Right ventricle myocardium inferior (tissue), 1 donor: ENCODE results near the gene NUDT13. TPM values are rescaled to one million over a fixed set of nuclear protein-coding genes. Genes with fewer than 3 reads are reported as not detected.
"Not testable (repeated sequence)": the region's sequence is repeated elsewhere in the genome, so short reads cannot be mapped to it uniquely, and the experiment has no call there.

ENCODE experiments used
- ATAC-seq: fragments of 200-7000 bp; cut with Tn5 transposase; one replicate; pipeline ENCODE4 v1.9.1; 2020; ENCODE audit warnings: mild to moderate bottlenecking, moderate library complexity
- DNase-seq: peaks from one replicate; pipeline ENCODE4 v3.0.0; 2021; ENCODE audit errors: missing footprints
- intact Hi-C: fragments of 100-400 bp; cut with DNase I; formaldehyde crosslinking; loops from one replicate; pipeline ENCODE4 v1.11.0; 2022
- total RNA-seq: library from RNA; stranded (reverse); fragmentation: NEBNext Ultra II Directional; extraction: Animal tissue kit (Norgen Biotek cat#: 25700); gene quantifications from one replicate; pipeline ENCODE4 v1.2.1, GENCODE V29; 2021
- donor health status: DM: no; HTN: yes; CAD: no; lungs with severe emphysema.

Gene NUDT13
- total RNA-seq, 1 donor from 2014 or later: 3.6 TPM

- DNase-seq, ATAC-seq, intact Hi-C loops: not testable (repeated sequence)
Observed at GRCh38 chr10:73150633-73151413, 40.6 kb downstream of the NUDT13 start.

- DNase-seq (no peak), ATAC-seq (no peak)
- intact Hi-C loops: no loop called here
Observed at GRCh38 chr10:73152009-73152408, 41.8 kb downstream of the NUDT13 start.

GRCh38 chr10:73156054-73156453 lies 45.8 kb downstream of the NUDT13 start:
- DNase-seq: no peak
- ATAC-seq: no peak
- intact Hi-C loops: loop anchor here (5.0 kb wide), 1 partner anchor 59 kb away; the partner anchor contains the start of gene P4HA1

GRCh38 chr10:73159038-73159648 lies 48.9 kb downstream of the NUDT13 start:
- intact Hi-C loops: loop anchor here (5.0 kb wide), 1 partner anchor 62 kb away; the partner anchor contains the start of gene P4HA1
- DNase-seq: no peak

GRCh38 chr10:73161079-73161478 lies 50.8 kb downstream of the NUDT13 start:
- DNase-seq (no peak), ATAC-seq (no peak)
- intact Hi-C loops: loop anchor here (10.0 kb wide), 1 partner anchor 796 kb away; no protein-coding TSS in a partner anchor

More at GRCh38 chr10:73159038-73159648, 48.9 kb downstream of the NUDT13 start:
- ATAC-seq: no peak

- DNase-seq: no peak
- no peak for ATAC-seq
- intact Hi-C loops: loop anchor here (10.0 kb wide), 1 partner anchor 797 kb away; no protein-coding TSS in a partner anchor
Observed at GRCh38 chr10:73161662-73162061, 51.4 kb downstream of the NUDT13 start.

GRCh38 chr10:73163096-73163495 lies 52.8 kb downstream of the NUDT13 start:
- intact Hi-C loops: loop anchor here (10.0 kb wide), 1 partner anchor 798 kb away; no protein-coding TSS in a partner anchor
- DNase-seq (no peak), ATAC-seq (no peak)

- ATAC-seq: no peak
- intact Hi-C loops: loop anchor here (10.0 kb wide), 1 partner anchor 802 kb away; no protein-coding TSS in a partner anchor
- no peak for DNase-seq
Observed at GRCh38 chr10:73166972-73167371, 56.7 kb downstream of the NUDT13 start.

GRCh38 chr10:73167458-73167782 lies 57.2 kb downstream of the NUDT13 start:
- DNase-seq (no peak), ATAC-seq (peak; percentile 1)
- intact Hi-C loops: loop anchor here (10.0 kb wide), 1 partner anchor 803 kb away; no protein-coding TSS in a partner anchor

GRCh38 chr10:73167783-73168464 lies 57.7 kb downstream of the NUDT13 start, which contains the start of the genes ECD and FAM149B1:
Gene ECD (minus strand): TSS chr10:73168008. CDS start chr10:73163937, 4,071 bp downstream.
Gene FAM149B1 (plus strand): TSS chr10:73168119. CDS start chr10:73168340, 221 bp downstream.
- ATAC-seq: peak; percentile 97
- intact Hi-C loops: loop anchor here (10.0 kb wide), 1 partner anchor 803 kb away; no protein-coding TSS in a partner anchor

GRCh38 chr10:73168465-73168803 lies 58.2 kb downstream of the NUDT13 start:
- intact Hi-C loops: loop anchor here (10.0 kb wide), 1 partner anchor 804 kb away; no protein-coding TSS in a partner anchor

More at GRCh38 chr10:73167783-73168464, 57.7 kb downstream of the NUDT13 start, which contains the start of the genes ECD and FAM149B1:
- peak; percentile 95 for DNase-seq

GRCh38 chr10:73169320-73169719 lies 59.1 kb downstream of the NUDT13 start:
- DNase-seq (no peak), ATAC-seq (no peak)
- intact Hi-C loops: loop anchor here (10.0 kb wide), 1 partner anchor 805 kb away; no protein-coding TSS in a partner anchor

More at GRCh38 chr10:73168465-73168803, 58.2 kb downstream of the NUDT13 start:
- no peak for ATAC-seq
- no peak for DNase-seq

- intact Hi-C loops: no loop called here
- ATAC-seq (no peak), DNase-seq (no peak)
Observed at GRCh38 chr10:73172867-73173266, 62.6 kb downstream of the NUDT13 start.

GRCh38 chr10:73174148-73174925 lies 64.1 kb downstream of the NUDT13 start:
- DNase-seq (no peak), ATAC-seq (no peak)
- intact Hi-C loops: no loop called here
